Keratinocyte (primary cell): Measurements from ENCODE around the gene UPF1. TPM values are rescaled to one million over a fixed set of nuclear protein-coding genes. Genes with fewer than 3 reads are reported as not detected.

ENCODE experiments used
- DNase-seq: peaks from one replicate; pipeline ENCODE4 v3.0.0-alpha.2; 2011; ENCODE audit warnings: low read depth, missing footprints, low spot score
- FAIRE-seq: peaks from 2 replicates; lab custom pipeline; 2011; peaks lifted over from hg19 to GRCh38; lab: Jason Lieb, UNC
- H2AFZ ChIP-seq: 2 replicates; pipeline ENCODE4 v1.6.0; 2012; ENCODE audit warnings: low read length, control low read depth, inconsistent platforms; ENCODE audit not compliant: control insufficient read depth
- H3K27ac ChIP-seq: 2 replicates; pipeline ENCODE4 v1.5.1; 2011; ENCODE audit warnings: low read length; ENCODE audit not compliant: control insufficient read depth, insufficient read depth
- H3K27me3 ChIP-seq: 3 replicates; pipeline ENCODE4 v1.6.0; 2011; ENCODE audit warnings: low read length; ENCODE audit not compliant: control insufficient read depth, insufficient read depth; ENCODE audit errors: extremely low read depth
- H3K36me3 ChIP-seq, 2 experiments: 2 replicates in 1 of 2; 3 replicates in 1 of 2; pipeline ENCODE4 v1.5.1; 2011; ENCODE audit warnings: low read length in 2 of 2, mild to moderate bottlenecking in 1 of 2; ENCODE audit not compliant: control insufficient read depth in 2 of 2, insufficient read depth in 2 of 2; ENCODE audit errors: extremely low read depth in 1 of 2
- H3K4me1 ChIP-seq: 3 replicates; pipeline ENCODE4 v1.5.1; 2011; ENCODE audit warnings: low read length; ENCODE audit not compliant: control insufficient read depth, insufficient read depth; ENCODE audit errors: extremely low read depth
- H3K4me2 ChIP-seq: 3 replicates; pipeline ENCODE4 v1.6.0; 2011; ENCODE audit warnings: low read depth, low read length; ENCODE audit not compliant: control insufficient read depth, insufficient read depth; ENCODE audit errors: extremely low read depth
- H3K4me3 ChIP-seq, 3 experiments: fragments of 200-600 bp in 1 of 3; sonication (generic) in 1 of 3; 2 replicates in 2 of 3; 3 replicates in 1 of 3; pipeline ENCODE4 v1.5.1; 2011 to 2016; ENCODE audit warnings: low read length in 3 of 3, mild to moderate bottlenecking in 3 of 3, control low read depth in 2 of 3, inconsistent platforms in 1 of 3, low read depth in 1 of 3, mixed read lengths in 1 of 3, mixed run types in 1 of 3, moderate library complexity in 1 of 3; ENCODE audit not compliant: control insufficient read depth in 2 of 3, insufficient read depth in 2 of 3; ENCODE audit errors: extremely low read depth in 1 of 3
- H3K79me2 ChIP-seq: 2 replicates; pipeline ENCODE4 v1.6.0; 2012; ENCODE audit warnings: low read length; ENCODE audit not compliant: control insufficient read depth, insufficient read depth
- H3K9ac ChIP-seq: 3 replicates; pipeline ENCODE4 v1.6.0; 2011; ENCODE audit warnings: low read length; ENCODE audit not compliant: control insufficient read depth, insufficient read depth; ENCODE audit errors: extremely low read depth
- H3K9me1 ChIP-seq: 3 replicates; pipeline ENCODE4 v1.6.0; 2011; ENCODE audit warnings: low read length; ENCODE audit not compliant: control insufficient read depth, insufficient read depth; ENCODE audit errors: extremely low read depth
- H3K9me3 ChIP-seq: 2 replicates; pipeline ENCODE4 v1.5.1; 2012; ENCODE audit warnings: low read depth, low read length; ENCODE audit not compliant: control insufficient read depth
- H4K20me1 ChIP-seq: 3 replicates; pipeline ENCODE4 v1.6.0; 2011; ENCODE audit warnings: low read length; ENCODE audit not compliant: control insufficient read depth, insufficient read depth; ENCODE audit errors: extremely low read depth
- EZH2 ChIP-seq: IDR thresholded peaks from one replicate; pipeline ENCODE4 v1.6.1; 2012; ENCODE audit warnings: inconsistent platforms, mild to moderate bottlenecking, low read length, moderate library complexity
- dilution Hi-C: fragments of 300-500 bp; cut with MboI; formaldehyde crosslinking; loops from one replicate; pipeline ENCODE4 v1.7.0; 2020; ENCODE audit warnings: low sequenced_read_pairs; ENCODE audit not compliant: extremely low pct_ligation_motif_present
- polyA plus RNA-seq, 5 experiments: library from polyadenylated mRNA; depleted of rRNA in 3 of 5; stranded (reverse) in 3 of 5; stranded (forward) in 1 of 5; unstranded in 1 of 5; fragments of >200 nt; gene quantifications; 1 replicate in 1 of 5; 2 replicates in 3 of 5; 3 replicates in 1 of 5; pipeline versions ENCODE4 v1.2.1 to v1.2.3, GENCODE V29; 2011 to 2012; ENCODE audit warnings: missing spikeins in 2 of 5, low read depth in 1 of 5, low replicate concordance in 1 of 5
- TF ChIP-seq, protein P1 (sequence below), 3 experiments: IDR thresholded peaks in 1 of 3; conservative IDR thresholded peaks in 1 of 3; optimal IDR thresholded peaks in 1 of 3; 2 replicates in 2 of 3; 3 replicates in 1 of 3; pipeline versions ENCODE3 to v1.5.1; 2011; ENCODE audit warnings: low read length in 3 of 3, mild to moderate bottlenecking in 3 of 3, moderate library complexity in 2 of 3, control low read depth in 1 of 3, inconsistent platforms in 1 of 3; ENCODE audit not compliant: insufficient read depth in 2 of 3; ENCODE audit errors: extremely low read depth in 1 of 3

Gene UPF1
- polyA plus RNA-seq, 1 donor (not counting 4 experiments of a cell fraction or from before 2014, with no cell fraction given) = 33.7 TPM

DNA sequence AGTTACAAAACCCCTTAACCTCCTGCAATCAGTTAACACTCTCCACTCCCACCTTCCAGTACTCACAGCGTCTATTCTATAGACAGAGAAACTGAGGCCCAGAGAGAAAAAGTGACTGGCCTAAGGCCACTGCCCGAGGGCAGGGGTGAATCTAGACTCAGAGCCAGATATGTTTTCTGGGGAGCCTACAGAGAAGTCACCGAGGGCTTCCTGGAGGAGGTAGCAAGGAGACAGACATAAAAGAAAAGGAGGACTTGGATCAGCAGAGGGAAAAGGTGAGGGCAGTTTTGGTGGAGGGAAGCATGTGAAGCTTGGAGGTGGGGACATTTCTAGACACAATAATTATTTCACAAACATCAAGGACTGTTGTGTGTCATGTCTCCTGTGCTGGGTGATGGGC is 39.1 kb upstream of the UPF1 start:
- Histone ChIP-seq H2AFZ (no peak overlapping the region), H3K9me3 (no peaks in the 10 kb centered on the region), H3K27ac (no peak overlapping the region), H3K27me3 (peaks cover 65% of the 10 kb centered on the region), H3K9ac (no peak overlapping the region), H3K36me3 (no peaks in the 10 kb centered on the region), H3K4me1 (no peaks in the 10 kb centered on the region), H3K9me1 (no peaks in the 10 kb centered on the region), H3K79me2 (no peaks in the 10 kb centered on the region), H4K20me1 (no peaks in the 10 kb centered on the region), H3K4me2 (no peak overlapping the region), H3K4me3 (no peak overlapping the region)
- dilution Hi-C loops = no loop called here
- DNase-seq = no peak
- no peak for TF ChIP-seq EZH2
- TF ChIP-seq, protein P1, sequence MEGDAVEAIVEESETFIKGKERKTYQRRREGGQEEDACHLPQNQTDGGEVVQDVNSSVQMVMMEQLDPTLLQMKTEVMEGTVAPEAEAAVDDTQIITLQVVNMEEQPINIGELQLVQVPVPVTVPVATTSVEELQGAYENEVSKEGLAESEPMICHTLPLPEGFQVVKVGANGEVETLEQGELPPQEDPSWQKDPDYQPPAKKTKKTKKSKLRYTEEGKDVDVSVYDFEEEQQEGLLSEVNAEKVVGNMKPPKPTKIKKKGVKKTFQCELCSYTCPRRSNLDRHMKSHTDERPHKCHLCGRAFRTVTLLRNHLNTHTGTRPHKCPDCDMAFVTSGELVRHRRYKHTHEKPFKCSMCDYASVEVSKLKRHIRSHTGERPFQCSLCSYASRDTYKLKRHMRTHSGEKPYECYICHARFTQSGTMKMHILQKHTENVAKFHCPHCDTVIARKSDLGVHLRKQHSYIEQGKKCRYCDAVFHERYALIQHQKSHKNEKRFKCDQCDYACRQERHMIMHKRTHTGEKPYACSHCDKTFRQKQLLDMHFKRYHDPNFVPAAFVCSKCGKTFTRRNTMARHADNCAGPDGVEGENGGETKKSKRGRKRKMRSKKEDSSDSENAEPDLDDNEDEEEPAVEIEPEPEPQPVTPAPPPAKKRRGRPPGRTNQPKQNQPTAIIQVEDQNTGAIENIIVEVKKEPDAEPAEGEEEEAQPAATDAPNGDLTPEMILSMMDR (optimal IDR thresholded peaks at IDR 0.05 in 1 of 3, IDR thresholded peaks at IDR 0.05 in 1 of 3, conservative IDR thresholded peaks at IDR 0.05 in 1 of 3; ENCODE audit: extremely low read depth in 1 of 3, insufficient read depth in 2 of 3, low read length in 3 of 3) = no peak
- no peak for FAIRE-seq

DNA sequence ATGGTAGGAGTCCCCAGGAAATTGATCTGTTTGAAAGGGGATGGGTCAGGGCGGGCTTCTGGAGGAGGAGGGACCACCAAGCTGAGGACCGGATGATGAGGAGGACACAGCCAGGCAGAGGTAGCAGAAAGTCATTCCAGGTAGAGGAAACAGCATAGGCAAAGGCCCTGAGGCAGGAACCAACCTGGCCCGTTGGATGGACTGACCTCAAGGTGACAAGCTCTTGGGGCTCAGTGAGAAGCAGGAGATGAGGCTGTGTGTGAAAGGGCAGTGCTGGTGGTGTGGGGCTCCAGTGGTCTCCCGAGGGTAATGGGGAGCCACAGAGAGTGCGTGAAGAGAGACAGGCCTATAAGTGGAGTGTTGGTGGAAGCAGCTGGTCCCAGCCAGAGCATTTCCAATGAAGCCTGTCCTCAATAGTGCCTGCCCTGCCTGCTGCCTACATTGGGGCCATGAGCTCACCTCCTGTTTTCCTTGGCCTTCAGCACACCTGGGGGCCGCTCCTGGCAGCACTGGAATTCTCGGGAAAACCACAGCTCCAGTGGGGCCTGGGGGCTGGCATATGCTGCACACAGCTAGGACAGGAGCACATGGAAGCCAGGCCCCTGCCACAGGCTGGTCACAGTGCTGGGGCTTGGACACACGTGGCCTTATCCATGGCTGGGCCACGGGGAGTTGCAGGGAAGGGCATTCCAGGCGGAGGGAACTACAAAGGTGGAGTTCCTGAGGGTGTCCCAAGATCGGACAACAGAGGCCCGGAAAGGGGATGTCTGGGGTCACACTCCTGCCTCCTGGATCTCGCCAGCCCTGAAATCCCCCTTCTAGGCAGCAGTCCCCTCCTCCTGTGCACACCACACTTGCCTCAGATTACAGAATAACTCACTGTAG is 38.4 kb upstream of the UPF1 start:
- FAIRE-seq = no peak
- Histone ChIP-seq H3K4me1 (no peaks in the 10 kb centered on the region), H3K27me3 (peaks cover 62% of the 10 kb centered on the region), H3K27ac (no peak overlapping the region), H4K20me1 (no peaks in the 10 kb centered on the region), H3K36me3 (no peaks in the 10 kb centered on the region), H2AFZ (no peak overlapping the region), H3K79me2 (no peaks in the 10 kb centered on the region), H3K9ac (no peak overlapping the region), H3K4me3 (no peak overlapping the region), H3K4me2 (no peak overlapping the region), H3K9me1 (no peaks in the 10 kb centered on the region), H3K9me3 (no peaks in the 10 kb centered on the region)
- no peak for DNase-seq
- TF ChIP-seq, protein P1 (optimal IDR thresholded peaks at IDR 0.05 in 1 of 3, IDR thresholded peaks at IDR 0.05 in 1 of 3, conservative IDR thresholded peaks at IDR 0.05 in 1 of 3; ENCODE audit: extremely low read depth in 1 of 3, insufficient read depth in 2 of 3, low read length in 3 of 3) = no peak
- no peak for TF ChIP-seq EZH2
- dilution Hi-C loops = no loop called here
